Effector memory CD4-positive, alpha-beta T cell (primary cell): ENCODE measurements around the gene GALNT18.

Experiments used
- DNase-seq, 3 donors: peaks; one replicate each; pipeline ENCODE4 v3.0.0-alpha.2; 2020
- H3K27ac ChIP-seq: 2 replicates; pipeline ENCODE4 v1.7.0; 2013; ENCODE audit warnings: mild to moderate bottlenecking, low read length, moderate library complexity; ENCODE audit not compliant: insufficient read depth, poor library complexity, severe bottlenecking
- H3K27me3 ChIP-seq: replicated peaks from 2 replicates; pipeline ENCODE4 v1.7.0; 2013; ENCODE audit warnings: mild to moderate bottlenecking, low read length; ENCODE audit not compliant: insufficient read depth, control insufficient read depth, poor library complexity, severe bottlenecking
- H3K36me3 ChIP-seq: 2 replicates; pipeline ENCODE4 v1.7.0; 2013; ENCODE audit warnings: mild to moderate bottlenecking, low read length, moderate library complexity; ENCODE audit not compliant: control insufficient read depth, insufficient read depth
- H3K4me1 ChIP-seq: 2 replicates; pipeline ENCODE4 v1.7.0; 2013; ENCODE audit warnings: low read length, mild to moderate bottlenecking; ENCODE audit not compliant: control insufficient read depth, insufficient read depth, poor library complexity, severe bottlenecking
- H3K4me3 ChIP-seq: 2 replicates; pipeline ENCODE4 v1.7.0; 2013; ENCODE audit warnings: low read length, low read depth, mild to moderate bottlenecking; ENCODE audit not compliant: insufficient read depth, poor library complexity, severe bottlenecking
- H3K9me3 ChIP-seq: 2 replicates; pipeline ENCODE4 v1.7.0; 2013; ENCODE audit warnings: mild to moderate bottlenecking, low read length, moderate library complexity; ENCODE audit not compliant: control insufficient read depth

GALNT18 gene

GRCh38 chr11:11660363-11660740 lies 38.5 kb upstream of the GALNT18 start:
- no peaks in the 10 kb centered on the region for H3K4me1 ChIP-seq
- H3K4me3 ChIP-seq = no peak overlapping the region
- no peaks in the 10 kb centered on the region for H3K27me3 ChIP-seq
- DNase-seq = no peak
- no peaks in the 10 kb centered on the region for H3K9me3 ChIP-seq
- no peaks in the 10 kb centered on the region for H3K36me3 ChIP-seq
- H3K27ac ChIP-seq = no peak overlapping the region

DNA sequence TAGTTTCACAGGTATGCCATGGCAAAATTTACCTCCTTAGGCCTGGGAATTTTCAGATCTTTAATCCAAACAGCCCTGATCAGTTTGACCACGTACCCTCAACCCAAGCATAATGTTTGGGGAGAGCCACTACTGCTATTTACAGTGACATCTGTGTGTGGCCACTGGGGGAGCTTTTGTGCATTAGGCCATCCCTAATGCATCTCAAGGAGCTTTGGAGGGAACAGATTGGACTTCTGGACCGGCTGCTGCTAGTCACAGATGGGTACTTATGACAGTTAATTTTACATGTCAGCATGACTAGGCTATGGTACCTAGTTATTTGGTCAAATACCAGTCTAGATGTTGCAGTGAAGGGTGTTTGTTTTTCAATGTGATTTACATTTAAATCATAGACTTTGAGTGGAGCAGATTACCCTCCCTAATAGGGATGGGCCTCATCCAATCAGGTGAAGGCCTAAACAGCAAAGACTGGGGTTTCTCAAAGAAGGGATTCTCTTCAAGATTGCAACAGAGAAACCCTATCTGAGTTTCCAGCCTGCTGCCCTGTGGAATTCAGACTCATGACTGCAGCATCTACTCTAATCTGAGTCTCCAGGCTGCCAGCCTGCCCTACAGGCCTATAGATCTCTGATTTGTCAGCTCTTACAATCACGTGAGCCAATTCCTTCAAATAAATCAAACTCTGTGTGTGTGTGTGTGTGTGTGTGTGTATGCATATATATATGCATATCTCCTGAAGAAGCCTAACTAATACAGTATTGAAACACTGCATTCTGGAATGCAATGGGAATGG lies 38.0 kb upstream of the GALNT18 start:
- H3K36me3 ChIP-seq = no peaks in the 10 kb centered on the region
- H3K27me3 ChIP-seq = no peaks in the 10 kb centered on the region
- H3K4me3 ChIP-seq = no peak overlapping the region
- no peak for DNase-seq
- H3K27ac ChIP-seq = no peak overlapping the region
- no peaks in the 10 kb centered on the region for H3K9me3 ChIP-seq
- no peaks in the 10 kb centered on the region for H3K4me1 ChIP-seq

GRCh38 chr11:11657218-11657955 lies 35.6 kb upstream of the GALNT18 start:
- H3K27me3 ChIP-seq = no peaks in the 10 kb centered on the region
- no peak overlapping the region for H3K27ac ChIP-seq
- H3K4me3 ChIP-seq = no peak overlapping the region
- H3K36me3 ChIP-seq = no peaks in the 10 kb centered on the region
- H3K9me3 ChIP-seq = no peaks in the 10 kb centered on the region
- no peaks in the 10 kb centered on the region for H3K4me1 ChIP-seq
- DNase-seq = no peak

GRCh38 chr11:11641581-11641980 lies 19.8 kb upstream of the GALNT18 start:
- H3K27me3 ChIP-seq = no peaks in the 10 kb centered on the region
- H3K36me3 ChIP-seq = no peaks in the 10 kb centered on the region
- H3K27ac ChIP-seq = no peak overlapping the region
- no peaks in the 10 kb centered on the region for H3K9me3 ChIP-seq
- no peaks in the 10 kb centered on the region for H3K4me1 ChIP-seq
- no peak for DNase-seq
- H3K4me3 ChIP-seq = no peak overlapping the region

- Histone ChIP-seq H3K27me3 (no peaks in the 10 kb centered on the region), H3K9me3 (no peaks in the 10 kb centered on the region), H3K4me3 (no peak overlapping the region), H3K4me1 (no peaks in the 10 kb centered on the region), H3K27ac (no peak overlapping the region), H3K36me3 (no peaks in the 10 kb centered on the region)
- DNase-seq = no peak
Measured at GRCh38 chr11:11640996-11641395, 19.2 kb upstream of the GALNT18 start.

GRCh38 chr11:11640152-11640551 lies 18.3 kb upstream of the GALNT18 start:
- Histone ChIP-seq H3K9me3 (no peaks in the 10 kb centered on the region), H3K4me1 (no peaks in the 10 kb centered on the region), H3K27ac (no peak overlapping the region), H3K4me3 (no peak overlapping the region), H3K36me3 (no peaks in the 10 kb centered on the region), H3K27me3 (no peaks in the 10 kb centered on the region)
- no peak for DNase-seq

DNA sequence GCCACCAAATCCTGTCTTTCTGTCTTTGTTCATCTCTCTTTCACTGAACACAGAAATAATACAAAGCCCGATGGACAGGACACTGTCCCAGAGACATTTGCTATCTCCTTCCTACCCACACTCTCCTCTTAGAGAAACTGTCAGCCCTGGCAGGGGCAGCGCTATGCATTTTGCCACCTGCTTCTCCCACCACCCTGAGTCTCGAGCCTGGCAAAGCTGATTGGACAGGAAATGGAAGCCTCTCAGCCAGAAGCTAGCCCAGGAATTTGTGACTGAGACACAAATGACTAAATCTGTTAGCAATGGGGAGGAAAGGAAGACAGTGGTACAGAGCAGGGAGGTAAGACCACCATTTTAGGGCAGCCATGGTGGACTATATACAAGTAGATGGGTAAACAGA lies 14.9 kb upstream of the GALNT18 start:
- H3K9me3 ChIP-seq = no peaks in the 10 kb centered on the region
- no peaks in the 10 kb centered on the region for H3K4me1 ChIP-seq
- H3K27ac ChIP-seq = no peak overlapping the region
- no peak overlapping the region for H3K4me3 ChIP-seq
- no peaks in the 10 kb centered on the region for H3K27me3 ChIP-seq
- H3K36me3 ChIP-seq = no peaks in the 10 kb centered on the region
- DNase-seq = no peak

DNA sequence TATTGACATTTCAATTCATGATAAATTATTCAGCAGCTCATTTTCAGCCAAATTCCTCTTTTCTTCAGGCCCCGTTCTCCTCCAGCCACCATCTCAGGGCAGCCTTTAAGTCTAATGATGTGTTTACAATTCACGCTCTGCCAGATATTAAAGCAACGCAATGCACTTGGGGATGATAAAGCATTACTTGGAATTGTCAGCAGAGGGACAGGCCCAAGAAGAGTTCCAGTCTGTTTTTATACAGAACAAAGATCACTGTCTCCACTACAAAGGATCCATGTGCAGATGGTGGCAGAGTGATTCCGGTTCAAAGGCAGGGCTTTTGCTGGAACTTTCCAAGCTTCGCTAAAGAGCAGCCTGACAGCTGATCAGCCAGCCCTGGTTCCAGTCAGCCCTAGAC lies 13.6 kb upstream of the GALNT18 start:
- no peaks in the 10 kb centered on the region for H3K27me3 ChIP-seq
- H3K9me3 ChIP-seq = no peaks in the 10 kb centered on the region
- H3K4me3 ChIP-seq = no peak overlapping the region
- no peaks in the 10 kb centered on the region for H3K4me1 ChIP-seq
- no peak overlapping the region for H3K27ac ChIP-seq
- DNase-seq = no peak
- no peaks in the 10 kb centered on the region for H3K36me3 ChIP-seq

GRCh38 chr11:11629368-11629767 lies 7.6 kb upstream of the GALNT18 start:
- H3K27ac ChIP-seq = no peak overlapping the region
- H3K4me1 ChIP-seq = no peaks in the 10 kb centered on the region
- no peak overlapping the region for H3K4me3 ChIP-seq
- no peaks in the 10 kb centered on the region for H3K36me3 ChIP-seq
- no peaks in the 10 kb centered on the region for H3K9me3 ChIP-seq
- DNase-seq = no peak
- H3K27me3 ChIP-seq = no peaks in the 10 kb centered on the region

DNA sequence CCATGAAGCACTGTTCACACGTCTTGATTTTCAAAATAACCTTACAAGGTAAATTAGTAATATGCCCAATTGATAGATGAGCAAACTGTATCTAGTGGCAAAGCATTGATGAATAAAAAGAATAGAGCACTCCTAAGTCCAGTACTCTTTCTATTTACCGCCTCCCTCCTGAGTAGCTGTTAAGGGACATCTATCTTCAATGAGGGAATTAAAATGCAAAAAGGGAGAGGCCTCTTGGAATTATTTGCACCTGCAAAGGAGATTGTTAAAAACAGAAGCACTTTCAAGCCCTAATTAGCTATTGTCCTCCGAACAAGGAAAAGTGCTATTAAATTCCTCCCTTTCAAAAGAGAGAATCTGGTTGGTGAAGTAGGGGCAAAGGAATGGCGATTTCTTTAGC lies 6.8 kb upstream of the GALNT18 start:
- Histone ChIP-seq H3K4me3 (no peak overlapping the region), H3K27me3 (no peaks in the 10 kb centered on the region), H3K36me3 (no peaks in the 10 kb centered on the region)

More for the DNA sequence above, 6.8 kb upstream of the GALNT18 start:
- DNase-seq = no peak
- Histone ChIP-seq H3K4me1 (no peaks in the 10 kb centered on the region), H3K27ac (no peak overlapping the region), H3K9me3 (no peaks in the 10 kb centered on the region)
